PC-3 (cell line): ENCODE measurements around the gene KCNB1. TPM values are rescaled to one million over a fixed set of nuclear protein-coding genes. Genes with fewer than 3 reads are reported as not detected.

Source experiments
- ATAC-seq: fragments of 200-7000 bp; cut with Tn5 transposase; 2 replicates; pipeline ENCODE4 v1.9.1; 2020; ENCODE audit warnings: mild to moderate bottlenecking, moderate library complexity
- BruUV-seq: library from RNA; stranded (reverse); fragments of 400-500 nt; replicated peaks from 2 replicates; lab custom pipeline; 2021; lab: Mats Ljungman, UMichigan
- CTCF ChIA-PET: fragments of 300-600 bp; sonication (Branson Sonifier 250); formaldehyde crosslinking; loops from one replicate; lab custom pipeline; 2022; ENCODE audit warnings: antibody characterized with exemption; lab: Charles Lee
- POLR2A ChIA-PET: fragments of 300-600 bp; sonication (Branson Sonifier 250); formaldehyde crosslinking; loops from one replicate; lab custom pipeline; 2022; ENCODE audit warnings: antibody characterized with exemption; ENCODE audit not compliant: unreplicated experiment; lab: Charles Lee
- DNase-seq: peaks from one replicate; pipeline ENCODE4 v3.0.0-alpha.2; 2015
- H2AFZ ChIP-seq: fragments of 300-600 bp; sonication (generic); 2 replicates; pipeline ENCODE4 v1.6.0; 2016; ENCODE audit warnings: antibody characterized with exemption, low read length
- H3F3A ChIP-seq: fragments of 300-600 bp; sonication (generic); one replicate; pipeline ENCODE4 v1.6.0; 2017; ENCODE audit warnings: antibody characterized with exemption, low read length, control low read depth, mild to moderate bottlenecking; ENCODE audit not compliant: unreplicated experiment
- H3K27ac ChIP-seq: fragments of 300-600 bp; sonication (generic); 2 replicates; pipeline ENCODE4 v1.5.1; 2016; ENCODE audit warnings: mild to moderate bottlenecking, low read length
- H3K27me3 ChIP-seq: fragments of 300-600 bp; sonication (generic); 2 replicates; pipeline ENCODE4 v1.6.1; 2016; ENCODE audit warnings: low read length, mixed read lengths
- H3K36me3 ChIP-seq: fragments of 300-600 bp; sonication (generic); 2 replicates; pipeline ENCODE4 v1.6.1; 2016; ENCODE audit warnings: low read depth, mixed run types, low read length, mixed read lengths
- H3K4me1 ChIP-seq: fragments of 300-600 bp; sonication (generic); 2 replicates; pipeline ENCODE4 v1.5.1; 2016; ENCODE audit warnings: low read length; ENCODE audit not compliant: insufficient read depth
- H3K4me2 ChIP-seq: fragments of 300-600 bp; sonication (generic); 2 replicates; pipeline ENCODE4 v1.6.0; 2016; ENCODE audit warnings: low read length
- H3K4me3 ChIP-seq: fragments of 300-600 bp; sonication (generic); 2 replicates; pipeline ENCODE4 v1.5.1; 2016; ENCODE audit warnings: mild to moderate bottlenecking, low read length, mixed read lengths
- H3K79me2 ChIP-seq: fragments of 300-600 bp; sonication (generic); 2 replicates; pipeline ENCODE4 v1.6.1; 2017; ENCODE audit warnings: low read length, mixed read lengths
- H3K9ac ChIP-seq: fragments of 300-600 bp; sonication (generic); 2 replicates; pipeline ENCODE4 v1.6.0; 2016; ENCODE audit warnings: mild to moderate bottlenecking, low read length
- H3K9me2 ChIP-seq: fragments of 300-600 bp; sonication (generic); replicated peaks from 2 replicates; pipeline ENCODE4 v1.6.1; 2016; ENCODE audit warnings: mixed run types, low read length, mixed read lengths
- H3K9me3 ChIP-seq: fragments of 300-600 bp; sonication (generic); 2 replicates; pipeline ENCODE4 v1.6.1; 2016; ENCODE audit warnings: low read length, mixed read lengths
- H4K20me1 ChIP-seq: fragments of 300-600 bp; sonication (generic); 2 replicates; pipeline ENCODE4 v1.6.1; 2016; ENCODE audit warnings: low read length, mixed read lengths
- EZH2 ChIP-seq: fragments of 300-600 bp; sonication (generic); IDR thresholded peaks from one replicate; pipeline ENCODE4 v1.6.1; 2017; ENCODE audit warnings: antibody characterized with exemption, mild to moderate bottlenecking, low read length; ENCODE audit not compliant: unreplicated experiment
- EZH2phosphoT487 ChIP-seq: fragments of 300-600 bp; sonication (generic); IDR thresholded peaks from 2 replicates; pipeline ENCODE4 v1.6.1; 2018; ENCODE audit warnings: mild to moderate bottlenecking, antibody characterized with exemption, low read length, borderline replicate concordance
- intact Hi-C: fragments of 100-400 bp; cut with micrococcal nuclease; formaldehyde crosslinking; loops from 2 replicates; pipeline ENCODE4 v1.9.0; 2023
- total RNA-seq: library from RNA; depleted of rRNA; stranded (reverse); fragments of >200 nt; gene quantifications from 2 replicates; pipeline ENCODE4 v1.2.3, GENCODE V29; 2014
- TF ChIP-seq, protein P1 (sequence below): fragments of 300-600 bp; sonication (generic); conservative IDR thresholded peaks from 2 replicates; pipeline ENCODE4 v1.5.1; 2017; ENCODE audit warnings: antibody characterized with exemption, low read depth, mild to moderate bottlenecking, low read length

The KCNB1 gene
- total RNA-seq, 1 experiment from 2014 or later = 0.04 TPM

GRCh38 chr20:49395183-49395582 lies 87.3 kb downstream of the KCNB1 start:
- no peaks in the 10 kb centered on the region for H3K9me2 ChIP-seq
- H3F3A ChIP-seq = no peaks in the 10 kb centered on the region
- H3K9ac ChIP-seq = no peak overlapping the region
- BruUV-seq = no TSS peak
- no peaks in the 10 kb centered on the region for H3K36me3 ChIP-seq
- intact Hi-C loops = no loop called here
- no peaks in the 10 kb centered on the region for H3K4me1 ChIP-seq
- CTCF ChIA-PET = no interaction called here
- POLR2A ChIA-PET = no interaction called here
- H3K27ac ChIP-seq = no peak overlapping the region
- H3K4me2 ChIP-seq = no peak overlapping the region
- ATAC-seq (no peak), DNase-seq (no peak)
- TF ChIP-seq EZH2phosphoT487 (no peak), EZH2 (no peak)
- TF ChIP-seq, protein P1, sequence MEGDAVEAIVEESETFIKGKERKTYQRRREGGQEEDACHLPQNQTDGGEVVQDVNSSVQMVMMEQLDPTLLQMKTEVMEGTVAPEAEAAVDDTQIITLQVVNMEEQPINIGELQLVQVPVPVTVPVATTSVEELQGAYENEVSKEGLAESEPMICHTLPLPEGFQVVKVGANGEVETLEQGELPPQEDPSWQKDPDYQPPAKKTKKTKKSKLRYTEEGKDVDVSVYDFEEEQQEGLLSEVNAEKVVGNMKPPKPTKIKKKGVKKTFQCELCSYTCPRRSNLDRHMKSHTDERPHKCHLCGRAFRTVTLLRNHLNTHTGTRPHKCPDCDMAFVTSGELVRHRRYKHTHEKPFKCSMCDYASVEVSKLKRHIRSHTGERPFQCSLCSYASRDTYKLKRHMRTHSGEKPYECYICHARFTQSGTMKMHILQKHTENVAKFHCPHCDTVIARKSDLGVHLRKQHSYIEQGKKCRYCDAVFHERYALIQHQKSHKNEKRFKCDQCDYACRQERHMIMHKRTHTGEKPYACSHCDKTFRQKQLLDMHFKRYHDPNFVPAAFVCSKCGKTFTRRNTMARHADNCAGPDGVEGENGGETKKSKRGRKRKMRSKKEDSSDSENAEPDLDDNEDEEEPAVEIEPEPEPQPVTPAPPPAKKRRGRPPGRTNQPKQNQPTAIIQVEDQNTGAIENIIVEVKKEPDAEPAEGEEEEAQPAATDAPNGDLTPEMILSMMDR = no peak
- no peak overlapping the region for H2AFZ ChIP-seq
- no peak overlapping the region for H3K4me3 ChIP-seq
- H4K20me1 ChIP-seq = no peaks in the 10 kb centered on the region
- no peaks in the 10 kb centered on the region for H3K79me2 ChIP-seq
- no peaks in the 10 kb centered on the region for H3K9me3 ChIP-seq
- H3K27me3 ChIP-seq = no peaks in the 10 kb centered on the region

GRCh38 chr20:49394757-49395156 lies 87.7 kb downstream of the KCNB1 start:
- no peaks in the 10 kb centered on the region for H3K27me3 ChIP-seq
- H3F3A ChIP-seq = no peaks in the 10 kb centered on the region
- ChIA-PET POLR2A (no interaction called here), CTCF (no interaction called here)
- intact Hi-C loops = no loop called here
- DNase-seq = no peak
- H3K27ac ChIP-seq = no peak overlapping the region
- H3K79me2 ChIP-seq = no peaks in the 10 kb centered on the region
- no peaks in the 10 kb centered on the region for H3K4me1 ChIP-seq
- no peak for TF ChIP-seq EZH2
- TF ChIP-seq, protein P1 = no peak
- no peak for TF ChIP-seq EZH2phosphoT487
- no peaks in the 10 kb centered on the region for H4K20me1 ChIP-seq
- no peak overlapping the region for H3K9ac ChIP-seq
- H3K36me3 ChIP-seq = no peaks in the 10 kb centered on the region
- no peak overlapping the region for H3K4me2 ChIP-seq
- BruUV-seq = no TSS peak
- H3K9me2 ChIP-seq = no peaks in the 10 kb centered on the region
- H2AFZ ChIP-seq = no peak overlapping the region
- no peak overlapping the region for H3K4me3 ChIP-seq
- H3K9me3 ChIP-seq = no peaks in the 10 kb centered on the region
- no peak for ATAC-seq

DNA sequence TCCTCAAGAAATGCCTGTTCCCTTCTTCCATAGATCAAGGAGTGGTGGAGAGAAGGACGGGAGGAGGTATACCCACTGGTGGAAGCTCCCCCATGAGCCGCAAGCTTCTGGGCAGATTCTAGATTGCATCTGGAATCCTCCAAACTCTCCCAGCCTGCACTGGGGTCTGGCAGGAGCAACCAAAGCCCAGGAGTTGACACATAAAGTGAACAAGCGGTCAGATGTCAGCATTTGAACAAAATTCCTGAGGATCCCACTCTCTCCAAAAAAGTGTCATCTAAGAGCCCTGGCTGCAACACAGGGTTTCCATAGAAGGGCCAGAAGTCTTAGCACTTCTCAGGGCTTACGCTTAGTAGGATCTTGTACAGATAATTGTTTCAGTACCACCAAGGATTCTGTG lies 88.2 kb downstream of the KCNB1 start:
- Histone ChIP-seq H3K9ac (no peak overlapping the region), H3K27ac (no peak overlapping the region), H3K79me2 (no peaks in the 10 kb centered on the region), H3K4me2 (no peak overlapping the region), H3K9me3 (no peaks in the 10 kb centered on the region), H3K9me2 (no peaks in the 10 kb centered on the region), H3K4me1 (no peaks in the 10 kb centered on the region), H3K36me3 (no peaks in the 10 kb centered on the region), H3F3A (no peaks in the 10 kb centered on the region), H3K4me3 (no peak overlapping the region), H2AFZ (no peak overlapping the region), H3K27me3 (no peaks in the 10 kb centered on the region), H4K20me1 (no peaks in the 10 kb centered on the region)
- DNase-seq (no peak), ATAC-seq (no peak)
- ChIA-PET POLR2A (no interaction called here), CTCF (no interaction called here)
- intact Hi-C loops = no loop called here
- TF ChIP-seq EZH2phosphoT487 (no peak), EZH2 (no peak)
- no TSS peak for BruUV-seq
